Parathyroid adenoma (tissue), 2 donors: Measurements from ENCODE around the gene NFATC4.

Source experiments
- H2AFZ ChIP-seq: fragments of 300-600 bp; sonication (generic); one replicate; pipeline ENCODE4 v1.7.0; 2017; ENCODE audit warnings: antibody characterized with exemption, mild to moderate bottlenecking
- H3K27ac ChIP-seq: fragments of 300-600 bp; sonication (generic); one replicate; pipeline ENCODE4 v1.7.0; 2017
- H3K27me3 ChIP-seq: fragments of 300-600 bp; sonication (generic); one replicate; pipeline ENCODE4 v1.7.0; 2017; ENCODE audit warnings: low read length; ENCODE audit not compliant: control insufficient read depth, insufficient read depth
- H3K36me3 ChIP-seq: fragments of 300-600 bp; sonication (generic); one replicate; pipeline ENCODE4 v1.7.0; 2017; ENCODE audit warnings: low read length; ENCODE audit not compliant: control insufficient read depth, insufficient read depth
- H3K4me1 ChIP-seq: fragments of 300-600 bp; sonication (generic); one replicate; pipeline ENCODE4 v1.7.0; 2017; ENCODE audit warnings: control low read depth
- H3K4me2 ChIP-seq: fragments of 300-600 bp; sonication (generic); one replicate; pipeline ENCODE4 v1.7.0; 2017; ENCODE audit warnings: low read length
- H3K4me3 ChIP-seq: fragments of 300-600 bp; sonication (generic); one replicate; pipeline ENCODE4 v1.7.0; 2017; ENCODE audit warnings: low read depth, low read length
- H3K79me2 ChIP-seq: fragments of 300-600 bp; sonication (generic); one replicate; pipeline ENCODE4 v1.7.0; 2017; ENCODE audit warnings: control low read depth
- H3K9ac ChIP-seq: fragments of 300-600 bp; sonication (generic); one replicate; pipeline ENCODE4 v1.7.0; 2017; ENCODE audit warnings: mild to moderate bottlenecking
- H3K9me3 ChIP-seq: fragments of 300-600 bp; sonication (generic); one replicate; pipeline ENCODE4 v1.7.0; 2017; ENCODE audit warnings: low read length; ENCODE audit not compliant: control insufficient read depth
- TF ChIP-seq, protein P1 (sequence below): fragments of 300-600 bp; sonication (generic); IDR thresholded peaks from one replicate; pipeline ENCODE4 v1.7.0; 2017; ENCODE audit warnings: antibody characterized with exemption, mild to moderate bottlenecking
- donor health status: primary hyperparathyroidism.

NFATC4 gene

DNA sequence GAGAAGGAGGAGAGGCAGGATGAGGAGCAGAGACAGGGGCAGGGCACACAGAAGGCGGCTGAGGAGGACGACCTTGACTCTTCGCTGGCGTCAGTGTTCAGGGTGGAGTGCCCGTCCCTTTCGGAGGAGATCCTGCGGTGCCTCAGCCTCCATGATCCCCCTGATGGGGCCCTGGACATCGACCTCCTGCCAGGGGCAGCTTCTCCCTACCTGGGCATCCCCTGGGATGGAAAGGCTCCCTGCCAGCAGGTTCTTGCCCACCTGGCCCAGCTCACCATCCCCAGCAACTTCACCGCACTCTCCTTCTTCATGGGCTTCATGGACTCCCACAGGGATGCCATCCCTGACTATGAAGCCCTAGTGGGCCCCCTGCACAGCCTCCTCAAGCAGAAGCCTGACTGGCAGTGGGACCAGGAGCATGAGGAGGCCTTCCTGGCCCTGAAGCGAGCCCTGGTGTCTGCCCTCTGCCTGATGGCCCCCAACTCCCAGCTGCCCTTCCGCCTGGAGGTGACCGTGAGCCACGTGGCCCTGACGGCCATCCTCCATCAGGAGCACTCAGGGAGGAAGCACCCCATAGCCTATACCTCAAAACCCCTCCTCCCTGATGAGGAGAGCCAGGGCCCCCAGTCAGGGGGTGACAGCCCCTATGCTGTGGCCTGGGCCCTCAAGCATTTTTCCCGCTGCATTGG is 46.9 kb downstream of the NFATC4 start:
- H3K9me3 ChIP-seq, result no peaks in the 10 kb centered on the region
- H3K36me3 ChIP-seq, result no peaks in the 10 kb centered on the region
- no peak overlapping the region for H3K4me3 ChIP-seq
- no peaks in the 10 kb centered on the region for H3K79me2 ChIP-seq
- H3K4me2 ChIP-seq, result no peak overlapping the region
- no peak overlapping the region for H3K9ac ChIP-seq
- H3K27me3 ChIP-seq, result no peaks in the 10 kb centered on the region
- peaks cover 6% of the 10 kb centered on the region for H3K4me1 ChIP-seq
- no peak overlapping the region for H2AFZ ChIP-seq
- TF ChIP-seq, protein P1, sequence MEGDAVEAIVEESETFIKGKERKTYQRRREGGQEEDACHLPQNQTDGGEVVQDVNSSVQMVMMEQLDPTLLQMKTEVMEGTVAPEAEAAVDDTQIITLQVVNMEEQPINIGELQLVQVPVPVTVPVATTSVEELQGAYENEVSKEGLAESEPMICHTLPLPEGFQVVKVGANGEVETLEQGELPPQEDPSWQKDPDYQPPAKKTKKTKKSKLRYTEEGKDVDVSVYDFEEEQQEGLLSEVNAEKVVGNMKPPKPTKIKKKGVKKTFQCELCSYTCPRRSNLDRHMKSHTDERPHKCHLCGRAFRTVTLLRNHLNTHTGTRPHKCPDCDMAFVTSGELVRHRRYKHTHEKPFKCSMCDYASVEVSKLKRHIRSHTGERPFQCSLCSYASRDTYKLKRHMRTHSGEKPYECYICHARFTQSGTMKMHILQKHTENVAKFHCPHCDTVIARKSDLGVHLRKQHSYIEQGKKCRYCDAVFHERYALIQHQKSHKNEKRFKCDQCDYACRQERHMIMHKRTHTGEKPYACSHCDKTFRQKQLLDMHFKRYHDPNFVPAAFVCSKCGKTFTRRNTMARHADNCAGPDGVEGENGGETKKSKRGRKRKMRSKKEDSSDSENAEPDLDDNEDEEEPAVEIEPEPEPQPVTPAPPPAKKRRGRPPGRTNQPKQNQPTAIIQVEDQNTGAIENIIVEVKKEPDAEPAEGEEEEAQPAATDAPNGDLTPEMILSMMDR, result no peak
- H3K27ac ChIP-seq, result no peak overlapping the region

DNA sequence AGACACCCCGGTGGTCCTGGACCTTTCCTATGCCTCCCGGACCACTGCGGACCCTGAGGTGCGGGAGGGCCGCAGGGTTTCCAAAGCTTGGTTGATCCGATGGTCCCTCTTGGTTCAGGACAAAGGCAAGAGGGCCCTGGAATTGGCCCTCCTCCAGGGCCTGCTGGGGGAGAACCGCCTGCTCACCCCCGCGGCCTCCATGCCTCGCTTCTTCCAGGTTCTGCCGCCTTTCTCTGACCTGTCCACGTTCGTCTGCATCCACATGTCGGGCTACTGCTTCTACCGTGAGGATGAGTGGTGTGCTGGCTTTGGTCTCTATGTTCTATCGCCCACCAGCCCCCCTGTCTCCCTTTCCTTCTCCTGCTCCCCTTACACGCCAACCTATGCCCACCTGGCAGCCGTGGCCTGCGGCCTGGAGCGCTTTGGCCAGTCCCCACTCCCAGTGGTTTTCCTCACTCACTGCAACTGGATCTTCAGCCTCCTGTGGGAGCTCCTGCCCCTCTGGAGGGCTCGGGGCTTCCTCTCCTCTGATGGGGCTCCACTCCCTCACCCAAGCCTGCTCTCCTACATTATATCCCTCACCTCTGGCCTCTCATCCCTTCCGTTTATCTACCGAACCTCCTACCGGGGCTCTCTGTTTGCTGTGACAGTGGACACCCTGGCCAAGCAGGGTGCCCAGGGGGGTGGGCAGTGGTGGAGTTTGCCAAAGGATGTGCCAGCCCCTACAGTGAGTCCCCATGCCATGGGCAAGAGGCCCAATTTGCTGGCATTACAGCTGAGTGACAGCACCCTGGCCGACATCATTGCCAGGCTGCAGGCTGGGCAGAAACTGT is 47.7 kb downstream of the NFATC4 start:
- TF ChIP-seq, protein P1, result no peak
- Histone ChIP-seq H3K4me1 (peaks cover 6% of the 10 kb centered on the region), H2AFZ (no peak overlapping the region), H3K9me3 (no peaks in the 10 kb centered on the region), H3K27ac (no peak overlapping the region), H3K27me3 (no peaks in the 10 kb centered on the region), H3K4me3 (no peak overlapping the region), H3K9ac (no peak overlapping the region), H3K4me2 (no peak overlapping the region), H3K36me3 (no peaks in the 10 kb centered on the region), H3K79me2 (no peaks in the 10 kb centered on the region)

DNA sequence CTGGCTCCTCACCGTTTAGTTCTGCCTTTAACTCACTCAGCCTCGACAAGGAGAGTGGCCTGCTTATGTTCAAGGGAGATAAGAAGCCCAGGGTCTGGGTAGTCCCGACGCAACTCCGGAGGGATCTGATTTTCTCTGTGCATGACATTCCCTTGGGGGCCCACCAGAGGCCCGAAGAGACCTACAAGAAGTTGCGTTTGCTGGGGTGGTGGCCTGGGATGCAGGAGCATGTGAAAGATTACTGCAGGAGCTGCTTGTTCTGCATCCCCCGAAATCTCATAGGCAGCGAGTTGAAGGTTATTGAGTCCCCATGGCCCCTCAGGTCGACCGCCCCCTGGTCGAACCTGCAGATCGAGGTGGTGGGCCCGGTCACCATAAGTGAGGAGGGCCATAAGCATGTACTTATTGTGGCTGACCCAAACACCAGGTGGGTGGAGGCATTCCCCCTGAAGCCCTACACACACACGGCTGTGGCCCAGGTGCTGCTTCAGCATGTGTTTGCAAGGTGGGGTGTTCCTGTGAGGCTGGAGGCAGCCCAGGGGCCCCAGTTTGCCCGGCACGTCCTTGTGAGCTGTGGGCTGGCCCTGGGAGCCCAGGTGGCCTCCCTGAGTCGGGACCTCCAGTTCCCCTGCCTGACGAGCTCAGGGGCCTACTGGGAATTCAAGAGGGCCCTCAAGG is 48.4 kb downstream of the NFATC4 start:
- Histone ChIP-seq H3K27me3 (no peaks in the 10 kb centered on the region), H3K36me3 (no peaks in the 10 kb centered on the region), H3K9ac (no peak overlapping the region), H3K4me2 (no peak overlapping the region), H3K4me1 (peaks cover 6% of the 10 kb centered on the region), H3K27ac (no peak overlapping the region), H3K79me2 (no peaks in the 10 kb centered on the region), H3K9me3 (no peaks in the 10 kb centered on the region), H3K4me3 (no peak overlapping the region), H2AFZ (no peak overlapping the region)
- TF ChIP-seq, protein P1, result no peak

DNA sequence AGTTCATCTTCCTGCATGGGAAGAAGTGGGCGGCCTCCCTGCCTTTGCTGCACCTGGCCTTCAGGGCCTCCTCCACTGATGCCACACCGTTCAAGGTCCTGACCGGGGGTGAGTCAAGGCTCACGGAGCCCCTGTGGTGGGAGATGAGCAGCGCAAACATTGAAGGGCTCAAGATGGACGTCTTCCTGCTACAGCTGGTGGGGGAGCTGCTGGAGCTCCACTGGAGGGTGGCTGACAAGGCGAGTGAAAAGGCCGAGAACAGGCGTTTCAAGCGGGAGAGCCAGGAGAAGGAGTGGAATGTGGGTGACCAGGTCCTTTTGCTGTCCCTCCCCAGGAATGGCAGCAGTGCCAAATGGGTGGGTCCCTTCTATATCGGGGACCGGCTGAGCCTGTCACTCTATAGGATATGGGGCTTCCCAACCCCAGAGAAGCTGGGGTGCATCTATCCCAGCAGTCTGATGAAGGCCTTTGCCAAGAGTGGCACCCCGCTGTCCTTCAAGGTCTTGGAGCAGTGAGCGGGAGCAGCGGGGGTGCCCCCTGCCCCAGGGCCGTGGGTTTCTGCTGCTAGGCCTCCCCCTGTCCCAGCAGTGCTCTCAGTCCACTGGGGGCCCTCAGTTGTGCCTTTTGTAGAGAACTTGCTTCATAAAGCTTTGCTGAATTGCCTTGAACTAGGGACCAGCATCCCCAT is 49.1 kb downstream of the NFATC4 start:
- Histone ChIP-seq H3K36me3 (no peaks in the 10 kb centered on the region), H3K27me3 (no peaks in the 10 kb centered on the region), H3K9me3 (no peaks in the 10 kb centered on the region), H2AFZ (no peak overlapping the region), H3K27ac (no peak overlapping the region), H3K9ac (no peak overlapping the region), H3K4me3 (no peak overlapping the region), H3K4me2 (no peak overlapping the region), H3K4me1 (peaks cover 6% of the 10 kb centered on the region), H3K79me2 (no peaks in the 10 kb centered on the region)
- TF ChIP-seq, protein P1, result no peak
